ENCODE measurements around the gene HEPHL1. TPM values are rescaled to one million over a fixed set of nuclear protein-coding genes. Genes with fewer than 3 reads are reported as not detected.
A peak's percentile ranks its signal among the peaks of the same experiment; 100 is the strongest.

The HEPHL1 gene
- polyA plus RNA-seq, 2 donors = 1.5 to 5.9 TPM

GRCh38 chr11:94032725-94033124, 11.6 kb downstream of the HEPHL1 start:
- H3K9me3 ChIP-seq (ENCODE audit: control insufficient read depth in 2 of 2, insufficient read depth in 1 of 2, low read depth in 1 of 2, low read length in 1 of 2) = no peaks in the 10 kb centered on the region
- no peaks in the 10 kb centered on the region for H3K4me1 ChIP-seq (ENCODE audit: control insufficient read depth in 2 of 2, insufficient read depth in 2 of 2, low read length in 1 of 2)
- no peak overlapping the region for H3K27ac ChIP-seq (ENCODE audit: low read depth in 2 of 2, low read length in 1 of 2)
- no peaks in the 10 kb centered on the region for H3K36me3 ChIP-seq (ENCODE audit: control insufficient read depth in 2 of 2, insufficient read depth in 2 of 2, low read length in 1 of 2)
- H3K27me3 ChIP-seq (ENCODE audit: control insufficient read depth in 1 of 2, insufficient read depth in 2 of 2, low read length in 2 of 2) = no peaks in the 10 kb centered on the region
- WGBS, 2 donors = 80 to 88% methylated on average over 8 of the region's 8 CpGs
- no peak overlapping the region for H3K4me3 ChIP-seq (ENCODE audit: low read depth in 1 of 2, low read length in 2 of 2)

GRCh38 chr11:94034207-94034606, 13.1 kb downstream of the HEPHL1 start:
- WGBS, 2 donors = 17 to 48% methylated on average over 1 of the region's 1 CpG
- Histone ChIP-seq H3K4me1 (ENCODE audit: control insufficient read depth in 2 of 2, insufficient read depth in 2 of 2, low read length in 1 of 2) (no peaks in the 10 kb centered on the region), H3K9me3 (ENCODE audit: control insufficient read depth in 2 of 2, insufficient read depth in 1 of 2, low read depth in 1 of 2, low read length in 1 of 2) (no peaks in the 10 kb centered on the region), H3K4me3 (ENCODE audit: low read depth in 1 of 2, low read length in 2 of 2) (no peak overlapping the region), H3K27me3 (ENCODE audit: control insufficient read depth in 1 of 2, insufficient read depth in 2 of 2, low read length in 2 of 2) (no peaks in the 10 kb centered on the region), H3K27ac (ENCODE audit: low read depth in 2 of 2, low read length in 1 of 2) (no peak overlapping the region), H3K36me3 (ENCODE audit: control insufficient read depth in 2 of 2, insufficient read depth in 2 of 2, low read length in 1 of 2) (no peaks in the 10 kb centered on the region)

- Histone ChIP-seq H3K27me3 (ENCODE audit: control insufficient read depth in 1 of 2, insufficient read depth in 2 of 2, low read length in 2 of 2) (no peaks in the 10 kb centered on the region), H3K27ac (ENCODE audit: low read depth in 2 of 2, low read length in 1 of 2) (no peak overlapping the region), H3K9me3 (ENCODE audit: control insufficient read depth in 2 of 2, insufficient read depth in 1 of 2, low read depth in 1 of 2, low read length in 1 of 2) (no peaks in the 10 kb centered on the region), H3K36me3 (ENCODE audit: control insufficient read depth in 2 of 2, insufficient read depth in 2 of 2, low read length in 1 of 2) (no peaks in the 10 kb centered on the region), H3K4me1 (ENCODE audit: control insufficient read depth in 2 of 2, insufficient read depth in 2 of 2, low read length in 1 of 2) (no peaks in the 10 kb centered on the region), H3K4me3 (ENCODE audit: low read depth in 1 of 2, low read length in 2 of 2) (no peak overlapping the region)
- 84 to 91% methylated on average over 2 of the region's 2 CpGs for WGBS, 2 donors
Measured at GRCh38 chr11:94036096-94036495, 14.9 kb downstream of the HEPHL1 start.

GRCh38 chr11:94043241-94043640, 22.1 kb downstream of the HEPHL1 start:
- Histone ChIP-seq H3K27me3 (ENCODE audit: control insufficient read depth in 1 of 2, insufficient read depth in 2 of 2, low read length in 2 of 2) (no peaks in the 10 kb centered on the region), H3K4me3 (ENCODE audit: low read depth in 1 of 2, low read length in 2 of 2) (no peak overlapping the region), H3K9me3 (ENCODE audit: control insufficient read depth in 2 of 2, insufficient read depth in 1 of 2, low read depth in 1 of 2, low read length in 1 of 2) (no peaks in the 10 kb centered on the region), H3K27ac (ENCODE audit: low read depth in 2 of 2, low read length in 1 of 2) (no peak overlapping the region), H3K4me1 (ENCODE audit: control insufficient read depth in 2 of 2, insufficient read depth in 2 of 2, low read length in 1 of 2) (no peaks in the 10 kb centered on the region), H3K36me3 (ENCODE audit: control insufficient read depth in 2 of 2, insufficient read depth in 2 of 2, low read length in 1 of 2) (no peaks in the 10 kb centered on the region)
- WGBS, 2 donors = 65 to 72% methylated on average over 3 of the region's 3 CpGs

- H3K9me3 ChIP-seq (ENCODE audit: control insufficient read depth in 2 of 2, insufficient read depth in 1 of 2, low read depth in 1 of 2, low read length in 1 of 2) = no peaks in the 10 kb centered on the region
- 48% methylated on average over 1 of the region's 1 CpG for WGBS, 2 donors
- no peaks in the 10 kb centered on the region for H3K4me1 ChIP-seq (ENCODE audit: control insufficient read depth in 2 of 2, insufficient read depth in 2 of 2, low read length in 1 of 2)
- H3K36me3 ChIP-seq (ENCODE audit: control insufficient read depth in 2 of 2, insufficient read depth in 2 of 2, low read length in 1 of 2) = no peaks in the 10 kb centered on the region
- no peak overlapping the region for H3K4me3 ChIP-seq (ENCODE audit: low read depth in 1 of 2, low read length in 2 of 2)
- H3K27me3 ChIP-seq (ENCODE audit: control insufficient read depth in 1 of 2, insufficient read depth in 2 of 2, low read length in 2 of 2) = no peaks in the 10 kb centered on the region
- peak overlapping the region in 1 of 2 donors; percentile 42 for H3K27ac ChIP-seq (ENCODE audit: low read depth in 2 of 2, low read length in 1 of 2)
Measured at GRCh38 chr11:94046796-94047195, 25.6 kb downstream of the HEPHL1 start.

GRCh38 chr11:94048032-94048709, 27.0 kb downstream of the HEPHL1 start:
- Histone ChIP-seq H3K4me3 (ENCODE audit: low read depth in 1 of 2, low read length in 2 of 2) (no peak overlapping the region), H3K27ac (ENCODE audit: low read depth in 2 of 2, low read length in 1 of 2) (no peak overlapping the region), H3K9me3 (ENCODE audit: control insufficient read depth in 2 of 2, insufficient read depth in 1 of 2, low read depth in 1 of 2, low read length in 1 of 2) (no peaks in the 10 kb centered on the region), H3K4me1 (ENCODE audit: control insufficient read depth in 2 of 2, insufficient read depth in 2 of 2, low read length in 1 of 2) (no peaks in the 10 kb centered on the region), H3K27me3 (ENCODE audit: control insufficient read depth in 1 of 2, insufficient read depth in 2 of 2, low read length in 2 of 2) (no peaks in the 10 kb centered on the region), H3K36me3 (ENCODE audit: control insufficient read depth in 2 of 2, insufficient read depth in 2 of 2, low read length in 1 of 2) (no peaks in the 10 kb centered on the region)
- WGBS, 2 donors = 88 to 89% methylated on average over 2 of the region's 2 CpGs

- WGBS, 2 donors = 84 to 89% methylated on average over 1 of the region's 1 CpG
- no peak overlapping the region for H3K27ac ChIP-seq (ENCODE audit: low read depth in 2 of 2, low read length in 1 of 2)
Measured at GRCh38 chr11:94049351-94049750, 28.2 kb downstream of the HEPHL1 start.

GRCh38 chr11:94058630-94059029, 37.5 kb downstream of the HEPHL1 start:
- Histone ChIP-seq H3K36me3 (ENCODE audit: control insufficient read depth in 2 of 2, insufficient read depth in 2 of 2, low read length in 1 of 2) (no peaks in the 10 kb centered on the region), H3K9me3 (ENCODE audit: control insufficient read depth in 2 of 2, insufficient read depth in 1 of 2, low read depth in 1 of 2, low read length in 1 of 2) (no peaks in the 10 kb centered on the region), H3K4me3 (ENCODE audit: low read depth in 1 of 2, low read length in 2 of 2) (no peak overlapping the region), H3K4me1 (ENCODE audit: control insufficient read depth in 2 of 2, insufficient read depth in 2 of 2, low read length in 1 of 2) (no peaks in the 10 kb centered on the region), H3K27me3 (ENCODE audit: control insufficient read depth in 1 of 2, insufficient read depth in 2 of 2, low read length in 2 of 2) (peaks cover 0 to 3% of the 10 kb centered on the region in 2 donors), H3K27ac (ENCODE audit: low read depth in 2 of 2, low read length in 1 of 2) (no peak overlapping the region)
- 87 to 92% methylated on average over 1 of the region's 1 CpG for WGBS, 2 donors

More at GRCh38 chr11:94049351-94049750, 28.2 kb downstream of the HEPHL1 start:
- Histone ChIP-seq H3K4me1 (ENCODE audit: control insufficient read depth in 2 of 2, insufficient read depth in 2 of 2, low read length in 1 of 2) (no peaks in the 10 kb centered on the region), H3K9me3 (ENCODE audit: control insufficient read depth in 2 of 2, insufficient read depth in 1 of 2, low read depth in 1 of 2, low read length in 1 of 2) (no peaks in the 10 kb centered on the region), H3K4me3 (ENCODE audit: low read depth in 1 of 2, low read length in 2 of 2) (no peak overlapping the region), H3K27me3 (ENCODE audit: control insufficient read depth in 1 of 2, insufficient read depth in 2 of 2, low read length in 2 of 2) (peaks cover 0 to 3% of the 10 kb centered on the region in 2 donors), H3K36me3 (ENCODE audit: control insufficient read depth in 2 of 2, insufficient read depth in 2 of 2, low read length in 1 of 2) (no peaks in the 10 kb centered on the region)

- no peak overlapping the region for H3K27ac ChIP-seq (ENCODE audit: low read depth in 2 of 2, low read length in 1 of 2)
- H3K27me3 ChIP-seq (ENCODE audit: control insufficient read depth in 1 of 2, insufficient read depth in 2 of 2, low read length in 2 of 2) = peaks cover 0 to 2% of the 10 kb centered on the region in 2 donors
- H3K36me3 ChIP-seq (ENCODE audit: control insufficient read depth in 2 of 2, insufficient read depth in 2 of 2, low read length in 1 of 2) = no peaks in the 10 kb centered on the region
- H3K4me3 ChIP-seq (ENCODE audit: low read depth in 1 of 2, low read length in 2 of 2) = no peak overlapping the region
- H3K9me3 ChIP-seq (ENCODE audit: control insufficient read depth in 2 of 2, insufficient read depth in 1 of 2, low read depth in 1 of 2, low read length in 1 of 2) = no peaks in the 10 kb centered on the region
- H3K4me1 ChIP-seq (ENCODE audit: control insufficient read depth in 2 of 2, insufficient read depth in 2 of 2, low read length in 1 of 2) = no peaks in the 10 kb centered on the region
Measured at GRCh38 chr11:94059065-94059464, 37.9 kb downstream of the HEPHL1 start.

- no peak overlapping the region for H3K27ac ChIP-seq (ENCODE audit: low read depth in 2 of 2, low read length in 1 of 2)
- no peaks in the 10 kb centered on the region for H3K36me3 ChIP-seq (ENCODE audit: control insufficient read depth in 2 of 2, insufficient read depth in 2 of 2, low read length in 1 of 2)
- no peaks in the 10 kb centered on the region for H3K4me1 ChIP-seq (ENCODE audit: control insufficient read depth in 2 of 2, insufficient read depth in 2 of 2, low read length in 1 of 2)
- H3K27me3 ChIP-seq (ENCODE audit: control insufficient read depth in 1 of 2, insufficient read depth in 2 of 2, low read length in 2 of 2) = no peaks in the 10 kb centered on the region
- no peak overlapping the region for H3K4me3 ChIP-seq (ENCODE audit: low read depth in 1 of 2, low read length in 2 of 2)
- H3K9me3 ChIP-seq (ENCODE audit: control insufficient read depth in 2 of 2, insufficient read depth in 1 of 2, low read depth in 1 of 2, low read length in 1 of 2) = no peaks in the 10 kb centered on the region
Measured at GRCh38 chr11:94060401-94060800, 39.2 kb downstream of the HEPHL1 start.

Measured in esophagus (tissue), 2 donors.